ENCODE measurements around the gene SPECC1.

DNA sequence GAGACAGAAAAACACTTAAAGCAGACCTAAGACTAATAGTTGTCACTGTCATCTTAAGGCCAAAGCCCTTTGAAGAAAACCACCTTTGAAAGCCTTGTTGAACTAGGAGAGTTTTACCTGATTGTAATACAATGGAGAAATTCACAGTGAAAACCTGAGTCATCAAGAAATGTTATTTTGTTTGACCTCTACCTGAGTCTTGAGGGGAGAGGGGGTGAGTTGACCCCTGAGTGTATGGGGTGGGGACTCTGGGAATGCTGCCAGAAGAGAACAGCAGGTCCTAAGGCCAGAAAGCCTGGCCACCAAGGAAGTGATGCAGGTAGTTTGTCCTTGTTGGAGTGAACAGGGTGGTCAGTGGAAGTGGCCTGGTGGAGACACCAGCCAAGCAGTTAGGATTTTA is 204.3 kb downstream of the SPECC1 start:
- TF ChIP-seq POLR2AphosphoS5 (IDR thresholded peaks at IDR 0.05; ENCODE audit: low read depth, low read length) (no peak), EZH2 (IDR thresholded peaks at IDR 0.05) (no peak)
- TF ChIP-seq, protein P1, sequence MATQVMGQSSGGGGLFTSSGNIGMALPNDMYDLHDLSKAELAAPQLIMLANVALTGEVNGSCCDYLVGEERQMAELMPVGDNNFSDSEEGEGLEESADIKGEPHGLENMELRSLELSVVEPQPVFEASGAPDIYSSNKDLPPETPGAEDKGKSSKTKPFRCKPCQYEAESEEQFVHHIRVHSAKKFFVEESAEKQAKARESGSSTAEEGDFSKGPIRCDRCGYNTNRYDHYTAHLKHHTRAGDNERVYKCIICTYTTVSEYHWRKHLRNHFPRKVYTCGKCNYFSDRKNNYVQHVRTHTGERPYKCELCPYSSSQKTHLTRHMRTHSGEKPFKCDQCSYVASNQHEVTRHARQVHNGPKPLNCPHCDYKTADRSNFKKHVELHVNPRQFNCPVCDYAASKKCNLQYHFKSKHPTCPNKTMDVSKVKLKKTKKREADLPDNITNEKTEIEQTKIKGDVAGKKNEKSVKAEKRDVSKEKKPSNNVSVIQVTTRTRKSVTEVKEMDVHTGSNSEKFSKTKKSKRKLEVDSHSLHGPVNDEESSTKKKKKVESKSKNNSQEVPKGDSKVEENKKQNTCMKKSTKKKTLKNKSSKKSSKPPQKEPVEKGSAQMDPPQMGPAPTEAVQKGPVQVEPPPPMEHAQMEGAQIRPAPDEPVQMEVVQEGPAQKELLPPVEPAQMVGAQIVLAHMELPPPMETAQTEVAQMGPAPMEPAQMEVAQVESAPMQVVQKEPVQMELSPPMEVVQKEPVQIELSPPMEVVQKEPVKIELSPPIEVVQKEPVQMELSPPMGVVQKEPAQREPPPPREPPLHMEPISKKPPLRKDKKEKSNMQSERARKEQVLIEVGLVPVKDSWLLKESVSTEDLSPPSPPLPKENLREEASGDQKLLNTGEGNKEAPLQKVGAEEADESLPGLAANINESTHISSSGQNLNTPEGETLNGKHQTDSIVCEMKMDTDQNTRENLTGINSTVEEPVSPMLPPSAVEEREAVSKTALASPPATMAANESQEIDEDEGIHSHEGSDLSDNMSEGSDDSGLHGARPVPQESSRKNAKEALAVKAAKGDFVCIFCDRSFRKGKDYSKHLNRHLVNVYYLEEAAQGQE (IDR thresholded peaks at IDR 0.05; ENCODE audit: low read depth), result no peak

Measured in HCT116 (cell line).